Measurements from ENCODE around the gene TMPRSS11E. TPM values are rescaled to one million over a fixed set of nuclear protein-coding genes. Genes with fewer than 3 reads are reported as not detected.
"Not testable (repeated sequence)": the region's sequence is repeated elsewhere in the genome, so short reads cannot be mapped to it uniquely, and the experiment has no call there.

The TMPRSS11E gene
- polyA plus RNA-seq, 3 donors from 2014 or later: 0.27 to 0.28 TPM; not detected in 1

GRCh38 chr4:68476191-68476590 lies 28.9 kb downstream of the TMPRSS11E start:
- Mint-ChIP-seq H3K4me1 (no peaks in the 10 kb centered on the region), H3K36me3 (no peaks in the 10 kb centered on the region), H3K27me3 (ENCODE audit: low read depth in 3 of 3) (peaks cover 0 to 2% (median 0%) of the 10 kb centered on the region in 3 donors), H3K27ac (no peak overlapping the region), H3K4me3 (no peak overlapping the region), H3K9me3 (peaks cover 0 to 5% (median 0%) of the 10 kb centered on the region in 6 donors)
- no peak for DNase-seq

DNA sequence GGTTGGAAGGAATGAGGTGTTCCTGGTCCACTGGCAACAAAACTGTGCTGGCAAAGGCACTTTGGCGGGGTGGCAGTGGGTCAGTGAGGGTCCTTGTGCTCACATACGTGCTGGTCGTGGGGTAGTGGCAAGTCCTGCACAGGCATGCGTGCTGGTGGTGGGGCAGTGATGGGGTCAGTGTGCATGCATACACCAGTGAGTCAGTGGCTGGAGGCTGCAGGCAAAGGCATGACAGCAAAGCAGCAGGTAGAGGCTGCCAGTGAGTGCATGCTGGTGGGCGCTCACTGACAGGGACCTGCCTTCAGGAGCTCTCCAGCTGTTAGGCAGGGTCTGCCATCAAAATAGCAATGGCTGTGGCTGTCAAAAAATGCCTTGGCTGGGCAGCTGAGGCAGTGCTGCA lies 42.1 kb downstream of the TMPRSS11E start:
- Mint-ChIP-seq H3K27ac (no peak overlapping the region), H3K4me1 (no peaks in the 10 kb centered on the region), H3K27me3 (ENCODE audit: low read depth in 3 of 3) (no peaks in the 10 kb centered on the region), H3K9me3 (peaks cover 0 to 7% (median 0%) of the 10 kb centered on the region in 6 donors), H3K36me3 (no peaks in the 10 kb centered on the region), H3K4me3 (no peak overlapping the region)
- no peak for DNase-seq

DNA sequence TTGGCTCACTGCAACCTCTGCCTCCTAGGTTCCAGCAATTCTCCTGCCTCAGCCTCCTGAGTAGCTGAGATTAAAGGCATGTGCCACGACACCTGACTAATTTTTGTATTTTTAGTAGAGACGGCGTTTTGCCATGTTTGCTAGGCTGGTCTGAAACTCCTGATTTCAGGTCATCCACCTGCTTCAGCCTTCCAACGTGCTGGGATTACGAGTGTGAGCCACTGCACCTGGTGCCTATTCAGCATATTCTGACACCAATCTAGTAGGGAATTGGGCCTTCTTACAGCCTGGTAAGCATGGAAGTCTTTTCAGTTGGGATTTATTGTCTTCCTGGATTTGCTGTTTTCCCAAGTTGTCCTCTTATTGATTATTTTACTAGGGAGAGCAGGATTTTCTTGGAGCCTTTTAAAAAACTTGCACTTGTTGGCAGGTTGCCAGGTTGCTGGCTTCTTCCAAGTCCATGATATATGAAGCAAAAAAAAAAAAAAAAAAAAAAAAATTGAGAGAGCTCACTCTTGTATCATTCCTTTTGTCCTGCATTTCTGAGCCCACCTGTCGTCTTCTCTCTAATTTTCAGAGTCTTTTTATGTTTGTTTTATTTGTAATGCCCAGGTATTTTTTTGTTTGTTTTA lies 43.7 kb downstream of the TMPRSS11E start:
- Mint-ChIP-seq H3K27ac (no peak overlapping the region), H3K27me3 (ENCODE audit: low read depth in 3 of 3) (no peaks in the 10 kb centered on the region), H3K4me1 (no peaks in the 10 kb centered on the region), H3K9me3 (peaks cover 0 to 7% (median 0%) of the 10 kb centered on the region in 6 donors), H3K4me3 (no peak overlapping the region), H3K36me3 (no peaks in the 10 kb centered on the region)
- no peak for DNase-seq

DNA sequence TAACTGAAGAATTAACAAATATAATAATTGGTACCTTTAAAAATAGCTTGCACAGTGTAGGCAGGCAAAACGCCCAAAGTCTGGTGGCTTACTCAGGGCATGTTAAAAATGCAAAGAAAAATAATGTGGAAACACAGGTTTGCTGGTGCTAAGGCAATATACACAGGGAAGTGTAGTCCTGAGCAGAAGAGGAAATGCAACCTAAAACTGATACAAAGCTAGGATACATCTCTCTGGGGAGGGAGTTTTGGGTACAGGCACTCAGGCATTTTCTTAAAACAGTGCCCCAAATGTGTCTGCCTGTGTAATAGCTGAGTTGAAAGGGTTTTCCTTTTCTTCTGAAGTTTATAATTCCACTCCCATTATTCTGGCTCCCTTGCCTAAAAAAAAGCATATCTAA lies 47.4 kb downstream of the TMPRSS11E start:
- Mint-ChIP-seq H3K27me3 (ENCODE audit: low read depth in 3 of 3) (no peaks in the 10 kb centered on the region), H3K27ac (no peak overlapping the region), H3K4me1 (no peaks in the 10 kb centered on the region), H3K9me3 (no peaks in the 10 kb centered on the region), H3K4me3 (no peak overlapping the region), H3K36me3 (no peaks in the 10 kb centered on the region)
- no peak for DNase-seq

- Mint-ChIP-seq H3K4me1 (no peaks in the 10 kb centered on the region), H3K4me3 (no peak overlapping the region), H3K27me3 (ENCODE audit: low read depth in 3 of 3) (peaks cover 0 to 2% (median 0%) of the 10 kb centered on the region in 3 donors), H3K27ac (no peak overlapping the region), H3K36me3 (no peaks in the 10 kb centered on the region), H3K9me3 (no peaks in the 10 kb centered on the region)
- peak; percentile 12 to 34 (median 26) for DNase-seq
These were observed 51.2 kb downstream of the TMPRSS11E start for GRCh38 chr4:68498413-68499007.

DNA sequence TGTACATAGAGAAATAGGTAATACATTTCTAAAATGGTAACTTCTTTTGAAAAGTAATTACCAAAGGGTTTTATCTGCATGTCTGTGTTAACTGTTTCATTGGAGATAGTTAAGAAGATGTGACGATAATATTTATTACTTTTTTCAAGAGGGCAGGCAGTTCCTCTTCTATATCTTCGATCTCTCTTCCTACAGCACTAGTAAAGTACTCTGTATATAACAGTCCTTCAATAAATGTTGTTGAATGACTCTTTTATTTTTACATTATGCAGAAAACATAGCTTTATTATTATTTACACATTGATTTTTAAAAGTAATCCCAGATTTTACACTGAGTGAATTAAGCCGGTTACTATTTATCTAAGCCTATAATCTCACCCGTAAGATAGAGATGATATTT lies 51.8 kb downstream of the TMPRSS11E start:
- Mint-ChIP-seq H3K4me1 (no peaks in the 10 kb centered on the region), H3K27ac (no peak overlapping the region), H3K27me3 (ENCODE audit: low read depth in 3 of 3) (peaks cover 0 to 2% (median 0%) of the 10 kb centered on the region in 3 donors), H3K4me3 (no peak overlapping the region), H3K36me3 (no peaks in the 10 kb centered on the region), H3K9me3 (peaks cover 0 to 3% (median under 1%) of the 10 kb centered on the region in 6 donors)
- DNase-seq: no peak

GRCh38 chr4:68503462-68503861 lies 56.2 kb downstream of the TMPRSS11E start:
- H3K9me3 Mint-ChIP-seq; H3K27me3 Mint-ChIP-seq (ENCODE audit: low read depth in 3 of 3); H3K4me3 Mint-ChIP-seq; DNase-seq; H3K27ac Mint-ChIP-seq; H3K4me1 Mint-ChIP-seq; H3K36me3 Mint-ChIP-seq: not testable (repeated sequence)

GRCh38 chr4:68504836-68505235 lies 57.6 kb downstream of the TMPRSS11E start:
- not testable (repeated sequence) for H3K27me3 Mint-ChIP-seq (ENCODE audit: low read depth in 3 of 3); DNase-seq; H3K4me1 Mint-ChIP-seq; H3K4me3 Mint-ChIP-seq; H3K36me3 Mint-ChIP-seq; H3K27ac Mint-ChIP-seq; H3K9me3 Mint-ChIP-seq

- not testable (repeated sequence) for H3K27ac Mint-ChIP-seq; DNase-seq; H3K4me3 Mint-ChIP-seq; H3K27me3 Mint-ChIP-seq (ENCODE audit: low read depth in 3 of 3); H3K36me3 Mint-ChIP-seq; H3K4me1 Mint-ChIP-seq; H3K9me3 Mint-ChIP-seq
These were observed 58.2 kb downstream of the TMPRSS11E start for GRCh38 chr4:68505452-68505851.

- Mint-ChIP-seq H3K27ac (no peak overlapping the region), H3K27me3 (ENCODE audit: low read depth in 3 of 3) (no peaks in the 10 kb centered on the region)
These were observed 71.6 kb downstream of the TMPRSS11E start for GRCh38 chr4:68518889-68519288.

GRCh38 chr4:68520985-68521384 lies 73.7 kb downstream of the TMPRSS11E start:
- Mint-ChIP-seq H3K4me3 (no peak overlapping the region), H3K36me3 (no peaks in the 10 kb centered on the region), H3K9me3 (peaks cover 0 to 6% (median 0%) of the 10 kb centered on the region in 6 donors), H3K27me3 (ENCODE audit: low read depth in 3 of 3) (no peaks in the 10 kb centered on the region), H3K4me1 (no peaks in the 10 kb centered on the region), H3K27ac (no peak overlapping the region)
- no peak for DNase-seq

More at GRCh38 chr4:68518889-68519288, 71.6 kb downstream of the TMPRSS11E start:
- no peaks in the 10 kb centered on the region for H3K36me3 Mint-ChIP-seq
- no peaks in the 10 kb centered on the region for H3K4me1 Mint-ChIP-seq
- H3K4me3 Mint-ChIP-seq: no peak overlapping the region
- no peak for DNase-seq
- H3K9me3 Mint-ChIP-seq: no peaks in the 10 kb centered on the region

DNA sequence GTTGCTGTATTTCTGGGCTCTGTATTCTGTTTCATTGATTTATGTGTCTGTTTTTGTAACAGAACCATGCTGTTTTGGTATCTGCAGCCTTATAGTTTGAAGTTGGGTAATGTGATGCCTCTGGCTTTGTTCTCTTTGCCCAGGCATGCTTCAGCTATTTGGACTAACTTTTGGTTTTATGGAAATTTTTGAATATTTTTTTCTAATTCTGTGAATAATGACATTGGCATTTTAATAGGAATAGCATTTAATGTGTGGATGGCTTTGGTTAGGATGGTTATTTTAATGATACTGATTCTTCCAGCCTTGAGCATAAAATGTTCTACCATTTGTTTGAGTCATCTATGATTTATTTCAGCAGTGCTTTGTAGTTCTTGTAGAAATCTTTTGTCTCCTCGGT lies 75.0 kb downstream of the TMPRSS11E start:
- not testable (repeated sequence) for H3K9me3 Mint-ChIP-seq; H3K4me3 Mint-ChIP-seq; H3K27ac Mint-ChIP-seq; H3K27me3 Mint-ChIP-seq (ENCODE audit: low read depth in 3 of 3); H3K4me1 Mint-ChIP-seq; H3K36me3 Mint-ChIP-seq; DNase-seq

DNA sequence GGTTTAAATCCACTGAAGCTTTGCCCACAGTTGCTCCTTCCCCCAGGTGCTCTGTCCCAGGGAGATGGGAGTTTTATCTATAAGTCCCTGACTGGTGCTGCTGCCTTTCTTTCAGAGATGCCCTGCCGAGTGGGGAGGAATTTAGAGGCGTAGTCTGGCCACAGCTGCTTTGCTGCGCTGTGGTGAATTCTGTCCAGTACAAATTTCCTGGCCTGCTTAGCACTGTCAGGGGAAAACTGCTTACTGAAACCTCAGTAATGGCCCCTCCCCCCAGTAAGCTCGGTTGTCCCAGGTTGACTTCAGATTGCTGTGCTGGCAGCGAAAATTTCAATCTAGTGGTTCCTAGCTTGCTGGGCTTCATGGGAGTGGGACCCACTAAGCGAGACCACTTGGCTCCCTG lies 88.7 kb downstream of the TMPRSS11E start:
- no peak overlapping the region for H3K27ac Mint-ChIP-seq

GRCh38 chr4:68536375-68536774 lies 89.1 kb downstream of the TMPRSS11E start:
- Mint-ChIP-seq H3K4me1 (no peaks in the 10 kb centered on the region), H3K4me3 (no peak overlapping the region), H3K36me3 (peaks cover 0 to 4% (median 0%) of the 10 kb centered on the region in 3 donors), H3K27ac (no peak overlapping the region), H3K9me3 (peaks cover 0 to 17% (median 13%) of the 10 kb centered on the region in 6 donors), H3K27me3 (ENCODE audit: low read depth in 3 of 3) (peaks cover 0 to 2% (median 0%) of the 10 kb centered on the region in 3 donors)
- no peak for DNase-seq

More for the DNA sequence above, 88.7 kb downstream of the TMPRSS11E start:
- no peak for DNase-seq
- H3K9me3 Mint-ChIP-seq: peaks cover 0 to 22% (median 13%) of the 10 kb centered on the region in 6 donors
- no peak overlapping the region for H3K4me3 Mint-ChIP-seq
- no peaks in the 10 kb centered on the region for H3K4me1 Mint-ChIP-seq
- H3K27me3 Mint-ChIP-seq (ENCODE audit: low read depth in 3 of 3): peaks cover 0 to 2% (median 0%) of the 10 kb centered on the region in 3 donors
- H3K36me3 Mint-ChIP-seq: peaks cover 0 to 4% (median 0%) of the 10 kb centered on the region in 3 donors

- H3K27me3 Mint-ChIP-seq (ENCODE audit: low read depth in 3 of 3); H3K4me3 Mint-ChIP-seq; H3K4me1 Mint-ChIP-seq; DNase-seq; H3K27ac Mint-ChIP-seq; H3K36me3 Mint-ChIP-seq: not testable (repeated sequence)
- H3K9me3 Mint-ChIP-seq: peaks cover 0 to 21% (median 8%) of the 10 kb centered on the region in 6 donors
These were observed 95.5 kb downstream of the TMPRSS11E start for GRCh38 chr4:68542742-68543141.

Measured in immature natural killer cell (primary cell).